Sigmoid colon (tissue), 4 donors: ENCODE data around the gene ADD3.

Source experiments
- EP300 ChIP-seq, 4 donors: sonication (generic); formaldehyde crosslinking; IDR thresholded peaks; one replicate each; pipeline ENCODE4 v1.6.1; 2017; ENCODE audit warnings: antibody characterized with exemption in 4 of 4
- POLR2A ChIP-seq, 2 donors: fragments of 450-650 bp; IDR thresholded peaks; one replicate each; pipeline ENCODE4 v1.6.1; 2016; ENCODE audit warnings: antibody characterized with exemption in 2 of 2, mild to moderate bottlenecking in 2 of 2, moderate library complexity in 2 of 2
- TF ChIP-seq, protein P1 (sequence below), 4 experiments: fragments of 450-650 bp in 3 of 4; fragments of 200-600 bp in 1 of 4; IDR thresholded peaks; one replicate each; pipeline ENCODE4 v1.5.1; 2016 to 2019; ENCODE audit warnings: antibody characterized with exemption in 4 of 4, mild to moderate bottlenecking in 3 of 4, moderate library complexity in 2 of 4

DNA sequence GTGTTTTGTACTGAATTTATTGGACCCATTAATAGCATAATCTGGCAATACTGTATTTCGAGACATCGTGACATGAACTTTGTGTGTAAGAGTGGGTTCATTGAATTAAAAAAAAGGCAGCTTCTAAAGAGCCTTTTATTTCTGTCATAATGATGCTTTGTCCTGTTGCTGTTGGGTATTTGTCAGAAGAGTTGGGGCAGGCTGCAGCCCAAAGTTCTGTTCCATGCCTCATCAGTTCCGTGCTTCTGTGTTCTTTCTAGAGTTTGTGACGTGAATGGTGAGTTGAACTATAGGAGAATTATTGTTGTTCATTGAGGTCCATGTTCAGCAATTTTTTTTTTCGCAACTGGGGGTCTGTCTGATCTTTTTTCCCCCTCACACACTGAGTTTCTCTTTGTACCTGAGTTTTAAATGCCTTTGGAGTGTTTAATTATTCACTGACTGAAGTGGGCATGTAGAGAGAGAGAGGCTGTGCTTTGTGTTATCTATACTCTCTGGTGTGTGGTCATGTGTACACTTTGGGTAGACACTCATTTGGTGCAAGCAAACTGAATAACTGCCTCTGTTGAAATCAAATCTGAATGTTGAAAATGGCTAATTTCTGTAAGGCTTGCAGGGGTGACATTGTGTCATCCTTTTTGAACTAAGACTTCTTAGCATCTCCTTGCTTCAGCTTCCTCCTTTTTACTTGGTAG lies 69.8 kb downstream of the ADD3 start:
- TF ChIP-seq, protein P1, sequence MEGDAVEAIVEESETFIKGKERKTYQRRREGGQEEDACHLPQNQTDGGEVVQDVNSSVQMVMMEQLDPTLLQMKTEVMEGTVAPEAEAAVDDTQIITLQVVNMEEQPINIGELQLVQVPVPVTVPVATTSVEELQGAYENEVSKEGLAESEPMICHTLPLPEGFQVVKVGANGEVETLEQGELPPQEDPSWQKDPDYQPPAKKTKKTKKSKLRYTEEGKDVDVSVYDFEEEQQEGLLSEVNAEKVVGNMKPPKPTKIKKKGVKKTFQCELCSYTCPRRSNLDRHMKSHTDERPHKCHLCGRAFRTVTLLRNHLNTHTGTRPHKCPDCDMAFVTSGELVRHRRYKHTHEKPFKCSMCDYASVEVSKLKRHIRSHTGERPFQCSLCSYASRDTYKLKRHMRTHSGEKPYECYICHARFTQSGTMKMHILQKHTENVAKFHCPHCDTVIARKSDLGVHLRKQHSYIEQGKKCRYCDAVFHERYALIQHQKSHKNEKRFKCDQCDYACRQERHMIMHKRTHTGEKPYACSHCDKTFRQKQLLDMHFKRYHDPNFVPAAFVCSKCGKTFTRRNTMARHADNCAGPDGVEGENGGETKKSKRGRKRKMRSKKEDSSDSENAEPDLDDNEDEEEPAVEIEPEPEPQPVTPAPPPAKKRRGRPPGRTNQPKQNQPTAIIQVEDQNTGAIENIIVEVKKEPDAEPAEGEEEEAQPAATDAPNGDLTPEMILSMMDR (IDR thresholded peaks at IDR 0.05) = no peak
- TF ChIP-seq POLR2A (IDR thresholded peaks at IDR 0.05) (no peak), EP300 (IDR thresholded peaks at IDR 0.05) (peak in 1 of 4 donors; percentile 19)
